NT2/D1 (cell line): Measurements from ENCODE around the gene AGBL1.

ENCODE experiments used
- DNase-seq: peaks from one replicate; pipeline ENCODE4 v3.0.0-alpha.2; 2011; ENCODE audit warnings: low read depth, low spot score
- H3K27me3 ChIP-seq: 2 replicates; pipeline ENCODE4 v1.6.0; 2011; ENCODE audit warnings: mild to moderate bottlenecking; ENCODE audit not compliant: insufficient read length, insufficient read depth
- H3K36me3 ChIP-seq: 2 replicates; pipeline ENCODE4 v1.6.1; 2011; ENCODE audit warnings: mild to moderate bottlenecking, low read length, mixed read lengths; ENCODE audit not compliant: insufficient read depth, insufficient read length
- H3K4me1 ChIP-seq: 2 replicates; pipeline ENCODE4 v1.5.1; 2011; ENCODE audit not compliant: insufficient read depth, insufficient read length
- H3K4me3 ChIP-seq: 2 replicates; pipeline ENCODE4 v1.5.1; 2011; ENCODE audit warnings: low read depth; ENCODE audit not compliant: insufficient read length
- H3K9ac ChIP-seq: 2 replicates; pipeline ENCODE4 v1.6.0; 2011; ENCODE audit warnings: low read depth; ENCODE audit not compliant: insufficient read length
- H3K9me3 ChIP-seq: 2 replicates; pipeline ENCODE4 v1.5.1; 2011; ENCODE audit warnings: mild to moderate bottlenecking, low read length; ENCODE audit not compliant: insufficient read depth
- SUZ12 ChIP-seq: IDR thresholded peaks from 2 replicates; pipeline ENCODE4 v1.6.1; 2011; ENCODE audit not compliant: insufficient read length, insufficient read depth; ENCODE audit errors: extremely low read depth
- YY1 ChIP-seq: IDR thresholded peaks from 2 replicates; pipeline ENCODE4 v1.6.1; 2011; ENCODE audit not compliant: insufficient read length, insufficient read depth
- ZNF274 ChIP-seq: IDR thresholded peaks from 2 replicates; pipeline ENCODE4 v1.6.1; 2011; ENCODE audit warnings: mild to moderate bottlenecking, low read depth, low read length

AGBL1 gene

GRCh38 chr15:86802244-86802643 is 722.6 kb downstream of the AGBL1 start:
- no peak for DNase-seq

GRCh38 chr15:86804406-86804805 is 724.7 kb downstream of the AGBL1 start:
- H3K27me3 ChIP-seq = no peaks in the 10 kb centered on the region
- H3K4me1 ChIP-seq = no peaks in the 10 kb centered on the region
- TF ChIP-seq ZNF274 = no peak
- no peak for TF ChIP-seq SUZ12
- no peak for TF ChIP-seq YY1
- no peaks in the 10 kb centered on the region for H3K9me3 ChIP-seq
- H3K4me3 ChIP-seq = no peak overlapping the region
- no peak overlapping the region for H3K9ac ChIP-seq
- H3K36me3 ChIP-seq = no peaks in the 10 kb centered on the region
- DNase-seq = no peak

More at GRCh38 chr15:86802244-86802643, 722.6 kb downstream of the AGBL1 start:
- Histone ChIP-seq H3K4me3 (no peak overlapping the region), H3K27me3 (no peaks in the 10 kb centered on the region), H3K9ac (no peak overlapping the region), H3K4me1 (no peaks in the 10 kb centered on the region), H3K9me3 (no peaks in the 10 kb centered on the region), H3K36me3 (no peaks in the 10 kb centered on the region)
- TF ChIP-seq SUZ12 = no peak
- no peak for TF ChIP-seq YY1
- TF ChIP-seq ZNF274 = no peak

- no peak for TF ChIP-seq YY1
- no peak for TF ChIP-seq SUZ12
- TF ChIP-seq ZNF274 = no peak
- no peak overlapping the region for H3K9ac ChIP-seq
- no peaks in the 10 kb centered on the region for H3K27me3 ChIP-seq
- no peaks in the 10 kb centered on the region for H3K9me3 ChIP-seq
- no peak overlapping the region for H3K4me3 ChIP-seq
- DNase-seq = no peak
- H3K4me1 ChIP-seq = no peaks in the 10 kb centered on the region
- H3K36me3 ChIP-seq = no peaks in the 10 kb centered on the region
Measured at GRCh38 chr15:86810329-86810728, 730.7 kb downstream of the AGBL1 start.

- no peak for DNase-seq
- Histone ChIP-seq H3K9ac (no peak overlapping the region), H3K9me3 (no peaks in the 10 kb centered on the region), H3K4me1 (no peaks in the 10 kb centered on the region), H3K27me3 (no peaks in the 10 kb centered on the region), H3K4me3 (no peak overlapping the region), H3K36me3 (no peaks in the 10 kb centered on the region)
- no peak for TF ChIP-seq ZNF274
- no peak for TF ChIP-seq SUZ12
- TF ChIP-seq YY1 = no peak
Measured at GRCh38 chr15:86813892-86814291, 734.2 kb downstream of the AGBL1 start.

- no peaks in the 10 kb centered on the region for H3K36me3 ChIP-seq
- no peaks in the 10 kb centered on the region for H3K4me1 ChIP-seq
- H3K9ac ChIP-seq = no peak overlapping the region
- DNase-seq = no peak
- TF ChIP-seq ZNF274 (no peak), YY1 (no peak), SUZ12 (no peak)
- no peaks in the 10 kb centered on the region for H3K27me3 ChIP-seq
- H3K4me3 ChIP-seq = no peak overlapping the region
- H3K9me3 ChIP-seq = no peaks in the 10 kb centered on the region; the same call in 1 of the 2 replicates
Measured at GRCh38 chr15:86829245-86829644, 749.6 kb downstream of the AGBL1 start.

GRCh38 chr15:86830304-86830703 is 750.6 kb downstream of the AGBL1 start:
- no peaks in the 10 kb centered on the region for H3K4me1 ChIP-seq
- H3K27me3 ChIP-seq = no peaks in the 10 kb centered on the region
- no peak overlapping the region for H3K9ac ChIP-seq
- H3K9me3 ChIP-seq = no peaks in the 10 kb centered on the region; the same call in 1 of the 2 replicates
- no peak for DNase-seq
- no peak for TF ChIP-seq ZNF274
- TF ChIP-seq SUZ12 = no peak
- TF ChIP-seq YY1 = no peak
- no peaks in the 10 kb centered on the region for H3K36me3 ChIP-seq
- H3K4me3 ChIP-seq = no peak overlapping the region

- Histone ChIP-seq H3K36me3 (no peaks in the 10 kb centered on the region), H3K27me3 (no peaks in the 10 kb centered on the region), H3K4me1 (no peaks in the 10 kb centered on the region), H3K9me3 (no peaks in the 10 kb centered on the region; the same call in 1 of the 2 replicates), H3K4me3 (no peak overlapping the region), H3K9ac (no peak overlapping the region)
- DNase-seq = no peak
- TF ChIP-seq YY1 (no peak), SUZ12 (no peak), ZNF274 (no peak)
Measured at GRCh38 chr15:86833595-86833994, 753.9 kb downstream of the AGBL1 start.
